Mesenchymal stem cell (in vitro differentiated cells and primary cell): ENCODE measurements around the gene FMNL3.

ENCODE experiments used
- DNase-seq: peaks from one replicate; pipeline ENCODE4 v3.0.0-alpha.2; 2013
- H2AFZ ChIP-seq: one replicate; pipeline ENCODE4 v1.6.1; 2013; ENCODE audit warnings: low read depth, mild to moderate bottlenecking, control low read depth, inconsistent platforms, low read length, moderate library complexity
- H2AK5ac ChIP-seq: 2 replicates; pipeline ENCODE4 v1.6.1; 2013; ENCODE audit warnings: low read length, moderate library complexity, mild to moderate bottlenecking, inconsistent platforms; ENCODE audit not compliant: severe bottlenecking
- H2BK120ac ChIP-seq: one replicate; pipeline ENCODE4 v1.6.1; 2013; ENCODE audit warnings: low read depth, mild to moderate bottlenecking, inconsistent platforms, low read length, moderate library complexity
- H2BK12ac ChIP-seq, 2 experiments: one replicate each; pipeline ENCODE4 v1.6.1; 2013; ENCODE audit warnings: inconsistent platforms in 2 of 2, low read length in 2 of 2, mild to moderate bottlenecking in 2 of 2, moderate library complexity in 2 of 2, control low read depth in 1 of 2
- H2BK15ac ChIP-seq: one replicate; pipeline ENCODE4 v1.6.1; 2013; ENCODE audit warnings: mild to moderate bottlenecking, low read depth, inconsistent platforms; ENCODE audit not compliant: poor library complexity, severe bottlenecking
- H2BK5ac ChIP-seq: 2 replicates; pipeline ENCODE4 v1.6.1; 2013; ENCODE audit warnings: low read depth, mild to moderate bottlenecking, low read length, control low read depth, inconsistent platforms; ENCODE audit not compliant: poor library complexity, severe bottlenecking
- H3K14ac ChIP-seq, 2 experiments: one replicate each; pipeline ENCODE4 v1.6.1; 2013; ENCODE audit warnings: inconsistent platforms in 2 of 2, low read length in 2 of 2, control low read depth in 1 of 2, mild to moderate bottlenecking in 1 of 2, moderate library complexity in 1 of 2
- H3K18ac ChIP-seq, 2 experiments: one replicate each; pipeline ENCODE4 v1.6.1; 2013; ENCODE audit warnings: inconsistent platforms in 2 of 2, low read length in 2 of 2, control low read depth in 1 of 2, low read depth in 1 of 2, mild to moderate bottlenecking in 1 of 2
- H3K23ac ChIP-seq, 2 experiments: one replicate each; pipeline ENCODE4 v1.6.1; 2013; ENCODE audit warnings: inconsistent platforms in 2 of 2, low read length in 2 of 2, mild to moderate bottlenecking in 2 of 2, moderate library complexity in 2 of 2, control low read depth in 1 of 2
- H3K27ac ChIP-seq: 2 replicates; pipeline ENCODE4 v1.5.1; 2013; ENCODE audit warnings: mild to moderate bottlenecking, moderate library complexity, low read length, control low read depth, inconsistent platforms; ENCODE audit not compliant: poor library complexity, severe bottlenecking
- H3K27me3 ChIP-seq, 2 experiments: 2 replicates each; pipeline versions ENCODE4 v1.6.1 to v1.7.0; 2013; ENCODE audit warnings: low read length in 2 of 2, mild to moderate bottlenecking in 2 of 2, moderate library complexity in 2 of 2, control low read depth in 1 of 2, inconsistent platforms in 1 of 2; ENCODE audit not compliant: control insufficient read depth in 1 of 2, insufficient read depth in 1 of 2
- H3K36me3 ChIP-seq, 2 experiments: 2 replicates each; pipeline versions ENCODE4 v1.6.1 to v1.7.0; 2013; ENCODE audit warnings: low read length in 2 of 2, control low read depth in 1 of 2, inconsistent platforms in 1 of 2, low read depth in 1 of 2, mild to moderate bottlenecking in 1 of 2; ENCODE audit not compliant: insufficient read depth in 2 of 2, control insufficient read depth in 1 of 2
- H3K4ac ChIP-seq, 2 experiments: one replicate each; pipeline ENCODE4 v1.6.1; 2013; ENCODE audit warnings: inconsistent platforms in 2 of 2, low read length in 2 of 2, mild to moderate bottlenecking in 2 of 2, moderate library complexity in 2 of 2, control low read depth in 1 of 2, low read depth in 1 of 2
- H3K4me1 ChIP-seq: 2 replicates; pipeline ENCODE4 v1.6.1; 2013; ENCODE audit warnings: low read depth, low read length, control low read depth; ENCODE audit not compliant: control insufficient read depth, insufficient read depth
- H3K4me2 ChIP-seq: 2 replicates; pipeline ENCODE4 v1.6.1; 2013; ENCODE audit warnings: low read length, mild to moderate bottlenecking, inconsistent platforms; ENCODE audit not compliant: poor library complexity, severe bottlenecking
- H3K4me3 ChIP-seq, 2 experiments: 2 replicates each; pipeline versions ENCODE4 v1.5.1 to v1.7.0; 2013; ENCODE audit warnings: low read length in 2 of 2, mild to moderate bottlenecking in 2 of 2, control low read depth in 1 of 2, low read depth in 1 of 2; ENCODE audit not compliant: insufficient read depth in 1 of 2
- H3K79me1 ChIP-seq: replicated peaks from 2 replicates; pipeline ENCODE4 v1.6.1; 2013; ENCODE audit warnings: mild to moderate bottlenecking, control low read depth, low read length, inconsistent platforms; ENCODE audit not compliant: poor library complexity, severe bottlenecking
- H3K9ac ChIP-seq: 2 replicates; pipeline ENCODE4 v1.7.0; 2013; ENCODE audit warnings: mild to moderate bottlenecking, low read length, moderate library complexity
- H3K9me3 ChIP-seq: 2 replicates; pipeline ENCODE4 v1.7.0; 2013; ENCODE audit warnings: mild to moderate bottlenecking, low read length; ENCODE audit not compliant: control insufficient read depth
- H4K8ac ChIP-seq: one replicate; pipeline ENCODE4 v1.6.1; 2013; ENCODE audit warnings: inconsistent platforms, mild to moderate bottlenecking, low read length, moderate library complexity
- H4K91ac ChIP-seq: one replicate; pipeline ENCODE4 v1.6.1; 2013; ENCODE audit warnings: mild to moderate bottlenecking, low read length, inconsistent platforms
- WGBS: methylation state at CpG from one replicate; pipeline ENCODE4 v1.1.7; 2013; ENCODE audit warnings: mixed read lengths; 5-methylcytosine and 5-hydroxymethylcytosine counted together

Gene FMNL3

GRCh38 chr12:49626169-49626835 lies 80.9 kb downstream of the FMNL3 start:
- Histone ChIP-seq H3K14ac (no peak overlapping the region), H3K9ac (no peak overlapping the region), H3K27me3 (no peaks in the 10 kb centered on the region), H3K23ac (no peak overlapping the region), H3K79me1 (peaks cover 19% of the 10 kb centered on the region), H3K18ac (no peak overlapping the region), H4K8ac (no peak overlapping the region), H3K4ac (no peak overlapping the region), H3K27ac (no peak overlapping the region), H3K4me1 (peaks cover 20% of the 10 kb centered on the region), H4K91ac (no peak overlapping the region), H2AFZ (no peak overlapping the region), H3K4me3 (no peak overlapping the region), H3K36me3 (peaks cover 0 to under 1% of the 10 kb centered on the region in 2 experiments), H2BK15ac (no peak overlapping the region), H2AK5ac (no peak overlapping the region), H3K9me3 (no peaks in the 10 kb centered on the region), H2BK120ac (no peak overlapping the region), H2BK5ac (no peak overlapping the region), H3K4me2 (no peak overlapping the region), H2BK12ac (no peak overlapping the region)
- 98% methylated on average over 5 of the region's 6 CpGs for WGBS
- peak; percentile 53 for DNase-seq

- Histone ChIP-seq H2BK12ac (no peak overlapping the region), H3K79me1 (peaks cover 9% of the 10 kb centered on the region), H3K9ac (no peak overlapping the region), H2BK5ac (no peak overlapping the region), H3K4me2 (no peak overlapping the region), H3K4me1 (peaks cover 20% of the 10 kb centered on the region), H3K4ac (no peak overlapping the region), H3K27ac (peak overlapping the region; percentile 7), H2BK15ac (no peak overlapping the region), H4K91ac (no peak overlapping the region), H3K14ac (no peak overlapping the region), H2AFZ (no peak overlapping the region), H3K9me3 (no peaks in the 10 kb centered on the region), H4K8ac (no peak overlapping the region), H2AK5ac (no peak overlapping the region), H3K27me3 (no peaks in the 10 kb centered on the region), H2BK120ac (no peak overlapping the region), H3K36me3 (no peaks in the 10 kb centered on the region), H3K23ac (no peak overlapping the region), H3K18ac (no peak overlapping the region), H3K4me3 (no peak overlapping the region)
- WGBS: 79% methylated on average over 4 of the region's 4 CpGs
- DNase-seq: peak; percentile 81
Observed at GRCh38 chr12:49624921-49625577, 82.2 kb downstream of the FMNL3 start.

- Histone ChIP-seq H3K4me3 (peak within 1 kb of the TSS; percentile 67 to 86), H3K4me1 (peaks cover 20% of the 10 kb centered on the region), H3K23ac (peak within 1 kb of the TSS in 1 of 2 experiments; percentile 83), H3K9me3 (no peaks in the 10 kb centered on the region), H2AFZ (peak within 1 kb of the TSS; percentile 88), H3K14ac (peak within 1 kb of the TSS in 1 of 2 experiments; percentile 75), H3K18ac (peak within 1 kb of the TSS; percentile 16 to 66), H2AK5ac (peak within 1 kb of the TSS; percentile 87), H3K4ac (peak within 1 kb of the TSS; percentile 79 to 95), H2BK120ac (no peak within 1 kb of the TSS), H2BK12ac (peak within 1 kb of the TSS in 1 of 2 experiments; percentile 71), H3K27me3 (peaks cover 1 to 5% of the 10 kb centered on the region in 2 experiments), H2BK15ac (no peak within 1 kb of the TSS), H3K9ac (peak within 1 kb of the TSS; percentile 91), H4K8ac (peak within 1 kb of the TSS; percentile 92), H3K36me3 (no peaks in the 10 kb centered on the region), H3K27ac (peak within 1 kb of the TSS; percentile 86), H2BK5ac (no peak within 1 kb of the TSS), H3K4me2 (peak within 1 kb of the TSS; percentile 97), H4K91ac (peak within 1 kb of the TSS; percentile 78), H3K79me1 (peaks cover 5% of the 10 kb centered on the region)
- peak; percentile 85 for DNase-seq
- WGBS: 2% methylated on average over 58 of the region's 76 CpGs
Observed at GRCh38 chr12:49623142-49623904, 83.9 kb downstream of the FMNL3 start, which contains the start of gene PRPF40B. Gene PRPF40B (plus strand): TSS chr12:49623561. CDS start chr12:49623591, 30 bp downstream.
